HepG2 (cell line): ENCODE results near the gene RIOK3. TPM values are rescaled to one million over a fixed set of nuclear protein-coding genes. Genes with fewer than 3 reads are reported as not detected.

Source experiments
- ATAC-seq: fragments of 200-7000 bp; cut with Tn5 transposase; 3 replicates; pipeline ENCODE4 v1.9.1; 2020; ENCODE audit warnings: mild to moderate bottlenecking, moderate library complexity
- BruUV-seq: library from RNA; stranded (reverse); fragments of 400-500 nt; replicated peaks from 2 replicates; lab custom pipeline; 2021; lab: Mats Ljungman, UMichigan
- CTCF ChIA-PET: fragments of 300-600 bp; formaldehyde crosslinking; extraction: SDS; loops from one replicate; lab custom pipeline; 2021; ENCODE audit warnings: low total read pairs, inconsistent platforms, low intra/inter-chr PET ratio; lab: Yijun Ruan, JAX
- POLR2A ChIA-PET: fragments of 350-600 bp; sonication (Branson Sonifier 250); formaldehyde crosslinking; loops from one replicate; lab custom pipeline; 2020; ENCODE audit warnings: antibody characterized with exemption, inconsistent platforms; lab: Yijun Ruan, JAX
- DNase-seq: peaks from one replicate; pipeline ENCODE4 v3.0.0-alpha.2; 2015; ENCODE audit warnings: low spot score
- FAIRE-seq: peaks from 3 replicates; lab custom pipeline; 2011; peaks lifted over from hg19 to GRCh38; lab: Jason Lieb, UNC
- H2AFZ ChIP-seq: one replicate; pipeline ENCODE4 v1.6.1; 2011; ENCODE audit warnings: low read length, inconsistent platforms
- H3K27ac ChIP-seq: fragments of 300-600 bp; 3 replicates; pipeline ENCODE4 v1.8.0; 2011; ENCODE audit warnings: mixed run types, mild to moderate bottlenecking, mixed read lengths, low read length, inconsistent platforms; ENCODE audit not compliant: insufficient read depth; ENCODE audit errors: extremely low read length
- H3K27me3 ChIP-seq, 2 experiments: fragments of 200-600 bp in 1 of 2; 2 replicates in 1 of 2; 3 replicates in 1 of 2; pipeline versions ENCODE4 v1.6.0 to v1.8.0; 2011; ENCODE audit warnings: low read length in 2 of 2, mild to moderate bottlenecking in 2 of 2, moderate library complexity in 2 of 2, inconsistent platforms in 1 of 2; ENCODE audit not compliant: insufficient read depth in 2 of 2, control insufficient read depth in 1 of 2
- H3K36me3 ChIP-seq, 2 experiments: fragments of 200-600 bp in 1 of 2; replicated peaks in 1 of 2; 2 replicates in 1 of 2; 3 replicates in 1 of 2; pipeline versions ENCODE4 v1.5.1 to v1.8.0; 2011; ENCODE audit warnings: low read length in 2 of 2, inconsistent platforms in 1 of 2; ENCODE audit not compliant: insufficient read depth in 2 of 2, control insufficient read depth in 1 of 2
- H3K4me1 ChIP-seq: 2 replicates; pipeline ENCODE4 v1.5.1; 2012; ENCODE audit warnings: low read length, inconsistent platforms; ENCODE audit not compliant: insufficient read depth
- H3K4me2 ChIP-seq: 2 replicates; pipeline ENCODE4 v1.6.0; 2011; ENCODE audit warnings: low read depth, low read length, inconsistent platforms
- H3K4me3 ChIP-seq, 3 experiments: fragments of 200-600 bp in 1 of 3; sonication (generic), shearing (Covaris generic) in 1 of 3; replicated peaks in 1 of 3; 2 replicates each; pipeline ENCODE4 v1.5.1; 2011 to 2016; ENCODE audit warnings: low read length in 3 of 3, inconsistent platforms in 2 of 3, low read depth in 2 of 3, mild to moderate bottlenecking in 2 of 3, control low read depth in 1 of 3, mixed read lengths in 1 of 3; ENCODE audit not compliant: insufficient read depth in 1 of 3
- H3K79me2 ChIP-seq: one replicate; pipeline ENCODE4 v1.6.1; 2011; ENCODE audit warnings: low read length, inconsistent platforms; ENCODE audit not compliant: insufficient read depth
- H3K9ac ChIP-seq: 2 replicates; pipeline ENCODE4 v1.6.0; 2011; ENCODE audit warnings: mild to moderate bottlenecking, low read depth, low read length, inconsistent platforms; ENCODE audit not compliant: insufficient read depth
- H3K9me3 ChIP-seq: 2 replicates; pipeline ENCODE4 v1.5.1; 2012; ENCODE audit warnings: mild to moderate bottlenecking, low read length
- H4K20me1 ChIP-seq: 2 replicates; pipeline ENCODE4 v1.6.0; 2011; ENCODE audit warnings: inconsistent platforms, mild to moderate bottlenecking, low read length, moderate library complexity; ENCODE audit not compliant: insufficient read depth
- CEBPB ChIP-seq: IDR thresholded peaks from 2 replicates; pipeline ENCODE4 v1.6.1; 2011; ENCODE audit warnings: low read depth, low read length, improper control_type of control experiment, borderline replicate concordance
- GTF3A ChIP-seq: sonication (generic); formaldehyde crosslinking; conservative IDR thresholded peaks from 2 replicates; pipeline ENCODE4 v1.4.0; 2020; ENCODE audit warnings: mild to moderate bottlenecking, missing genetic modification reagents
- HIVEP1 ChIP-seq: sonication (generic); formaldehyde crosslinking; IDR thresholded peaks from 2 replicates; pipeline ENCODE4 v1.4.0; 2020; ENCODE audit warnings: mild to moderate bottlenecking, missing genetic modification reagents
- IRX3 ChIP-seq: sonication (generic); formaldehyde crosslinking; IDR thresholded peaks from 2 replicates; pipeline ENCODE4 v1.8.1; 2023; ENCODE audit warnings: mild to moderate bottlenecking, low read depth, missing genetic modification reagents, borderline replicate concordance
- MEIS2 ChIP-seq: sonication (generic); formaldehyde crosslinking; IDR thresholded peaks from 2 replicates; pipeline ENCODE4 v1.9.0; 2021; ENCODE audit warnings: mild to moderate bottlenecking, missing genetic modification reagents
- PHF20 ChIP-seq: sonication (generic); formaldehyde crosslinking; IDR thresholded peaks from 2 replicates; pipeline ENCODE4 v1.5.0; 2020; ENCODE audit warnings: mild to moderate bottlenecking, missing genetic modification reagents
- RORA ChIP-seq: sonication (generic); formaldehyde crosslinking; IDR thresholded peaks from 2 replicates; pipeline ENCODE4 v1.5.0; 2020; ENCODE audit warnings: mild to moderate bottlenecking, missing genetic modification reagents, moderate library complexity
- ZIK1 ChIP-seq: sonication (generic); formaldehyde crosslinking; IDR thresholded peaks from 2 replicates; pipeline ENCODE4 v1.5.0; 2020; ENCODE audit warnings: mild to moderate bottlenecking, low read depth, missing genetic modification reagents, borderline replicate concordance
- ZNF383 ChIP-seq: sonication (generic); formaldehyde crosslinking; IDR thresholded peaks from 2 replicates; pipeline ENCODE4 v1.4.0; 2020; ENCODE audit warnings: missing genetic modification reagents, mild to moderate bottlenecking, borderline replicate concordance
- WGBS: methylation state at CpG from one replicate; pipeline ENCODE4 v1.1.6; 2017; ENCODE audit warnings: low lambda C conversion rate; 5-methylcytosine and 5-hydroxymethylcytosine counted together
- in situ Hi-C: cut with HindIII; loops from 2 replicates; pipeline ENCODE4 v1.10.0; 2017; ENCODE audit warnings: low pct_unique_long_range_greater_than_20kb; ENCODE audit not compliant: extremely low pct_ligation_motif_present
- intact Hi-C: fragments of 100-400 bp; cut with micrococcal nuclease; formaldehyde crosslinking; loops from one replicate; pipeline ENCODE4 v1.10.0; 2022; ENCODE audit not compliant: unreplicated experiment
- polyA plus RNA-seq, 8 experiments: library from polyadenylated mRNA; depleted of rRNA in 3 of 8; stranded (reverse) in 7 of 8; unstranded in 1 of 8; fragments of >200 nt; fragmentation: Illumina TruSeq in 4 of 8; extraction: Trizol in 4 of 8; gene quantifications; 2 replicates each; pipeline versions ENCODE4 v1.2.1 to v1.2.3, GENCODE V29; 2011 to 2016; ENCODE audit warnings: low read depth in 4 of 8, missing spikeins in 1 of 8, mixed read lengths in 1 of 8; ENCODE audit not compliant: insufficient read depth in 1 of 8
- total RNA-seq, 5 experiments: library from RNA; depleted of rRNA; stranded (reverse); fragments of >200 nt; fragmentation: Illumina TruSeq; extraction: Trizol; gene quantifications; 2 replicates each; pipeline ENCODE4 v1.2.3, GENCODE V29; 2016; ENCODE audit warnings: low read depth in 1 of 5
- TF ChIP-seq, protein P1 (sequence below): sonication (generic); formaldehyde crosslinking; IDR thresholded peaks from 2 replicates; pipeline ENCODE4 v1.4.0; 2020; ENCODE audit warnings: missing genetic modification reagents
- TF ChIP-seq, protein P2 (sequence below), 2 experiments: fragments of 450-650 bp in 1 of 2; sonication (generic) in 1 of 2; formaldehyde crosslinking in 1 of 2; IDR thresholded peaks; 2 replicates each; pipeline versions ENCODE4 v1.6.1 to v1.8.0; 2016 to 2022; ENCODE audit warnings: antibody characterized with exemption in 1 of 2, mild to moderate bottlenecking in 1 of 2, missing genetic modification reagents in 1 of 2
- TF ChIP-seq, protein P3 (sequence below): sonication (generic); formaldehyde crosslinking; IDR thresholded peaks from 2 replicates; pipeline ENCODE4 v1.4.0; 2020; ENCODE audit warnings: mild to moderate bottlenecking, missing genetic modification reagents

The RIOK3 gene
- total and polyA plus RNA-seq, 2 of the 13 experiments (the other 11 are each of a cell fraction or from before 2014, with no cell fraction given): 26.7 to 36.0 TPM

DNA sequence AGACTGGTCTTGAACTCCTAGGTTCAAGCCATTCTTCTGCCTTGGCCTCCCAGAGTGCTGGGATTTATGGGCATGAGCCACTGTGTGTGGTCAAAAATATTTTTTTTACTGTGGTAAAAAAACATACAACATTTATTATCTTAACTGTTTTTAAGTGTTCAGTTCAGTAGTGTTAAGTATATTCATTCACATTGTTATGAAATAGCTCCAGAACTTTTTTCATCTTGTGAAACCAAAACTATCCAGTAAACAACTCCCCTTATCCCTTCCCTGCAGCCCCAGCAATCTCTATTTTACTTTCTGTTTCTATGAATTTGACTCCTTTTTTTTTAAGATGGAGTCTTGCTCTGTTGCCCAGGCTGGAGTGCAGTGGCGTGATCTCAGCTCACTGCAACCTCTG is 59.6 kb downstream of the RIOK3 start:
- DNase-seq: no peak
- intact Hi-C loops: loop anchor here (10.0 kb wide), 1 partner anchor 192 kb away; no protein-coding TSS in a partner anchor
- Histone ChIP-seq H3K27ac (no peak overlapping the region), H3K4me1 (peaks cover 5% of the 10 kb centered on the region; the same call in 1 of the 2 replicates), H3K4me3 (no peak overlapping the region), H4K20me1 (no peaks in the 10 kb centered on the region), H3K9ac (no peak overlapping the region), H3K4me2 (no peak overlapping the region), H3K9me3 (no peaks in the 10 kb centered on the region), H3K27me3 (no peaks in the 10 kb centered on the region), H2AFZ (no peak overlapping the region), H3K79me2 (no peaks in the 10 kb centered on the region), H3K36me3 (peaks cover 1 to 28% of the 10 kb centered on the region in 2 experiments)
- in situ Hi-C loops: loop anchor here (10.0 kb wide), 1 partner anchor 192 kb away; no protein-coding TSS in a partner anchor
- FAIRE-seq: no peak
- WGBS: 100% methylated on average over 1 of the region's 1 CpG
- ChIA-PET POLR2A (no interaction called here), CTCF (no interaction called here)
- ATAC-seq: no peak
- BruUV-seq: no TSS peak
- TF ChIP-seq HIVEP1 (CRISPR knock-in tag) (no peak), CEBPB (no peak), MEIS2 (CRISPR knock-in tag) (no peak), ZNF383 (CRISPR knock-in tag) (no peak), GTF3A (CRISPR knock-in tag) (no peak), ZIK1 (CRISPR knock-in tag) (no peak), RORA (no peak), IRX3 (no peak), PHF20 (CRISPR knock-in tag) (no peak)
- TF ChIP-seq, protein P1, sequence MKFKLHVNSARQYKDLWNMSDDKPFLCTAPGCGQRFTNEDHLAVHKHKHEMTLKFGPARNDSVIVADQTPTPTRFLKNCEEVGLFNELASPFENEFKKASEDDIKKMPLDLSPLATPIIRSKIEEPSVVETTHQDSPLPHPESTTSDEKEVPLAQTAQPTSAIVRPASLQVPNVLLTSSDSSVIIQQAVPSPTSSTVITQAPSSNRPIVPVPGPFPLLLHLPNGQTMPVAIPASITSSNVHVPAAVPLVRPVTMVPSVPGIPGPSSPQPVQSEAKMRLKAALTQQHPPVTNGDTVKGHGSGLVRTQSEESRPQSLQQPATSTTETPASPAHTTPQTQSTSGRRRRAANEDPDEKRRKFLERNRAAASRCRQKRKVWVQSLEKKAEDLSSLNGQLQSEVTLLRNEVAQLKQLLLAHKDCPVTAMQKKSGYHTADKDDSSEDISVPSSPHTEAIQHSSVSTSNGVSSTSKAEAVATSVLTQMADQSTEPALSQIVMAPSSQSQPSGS: no peak
- TF ChIP-seq, protein P2, sequence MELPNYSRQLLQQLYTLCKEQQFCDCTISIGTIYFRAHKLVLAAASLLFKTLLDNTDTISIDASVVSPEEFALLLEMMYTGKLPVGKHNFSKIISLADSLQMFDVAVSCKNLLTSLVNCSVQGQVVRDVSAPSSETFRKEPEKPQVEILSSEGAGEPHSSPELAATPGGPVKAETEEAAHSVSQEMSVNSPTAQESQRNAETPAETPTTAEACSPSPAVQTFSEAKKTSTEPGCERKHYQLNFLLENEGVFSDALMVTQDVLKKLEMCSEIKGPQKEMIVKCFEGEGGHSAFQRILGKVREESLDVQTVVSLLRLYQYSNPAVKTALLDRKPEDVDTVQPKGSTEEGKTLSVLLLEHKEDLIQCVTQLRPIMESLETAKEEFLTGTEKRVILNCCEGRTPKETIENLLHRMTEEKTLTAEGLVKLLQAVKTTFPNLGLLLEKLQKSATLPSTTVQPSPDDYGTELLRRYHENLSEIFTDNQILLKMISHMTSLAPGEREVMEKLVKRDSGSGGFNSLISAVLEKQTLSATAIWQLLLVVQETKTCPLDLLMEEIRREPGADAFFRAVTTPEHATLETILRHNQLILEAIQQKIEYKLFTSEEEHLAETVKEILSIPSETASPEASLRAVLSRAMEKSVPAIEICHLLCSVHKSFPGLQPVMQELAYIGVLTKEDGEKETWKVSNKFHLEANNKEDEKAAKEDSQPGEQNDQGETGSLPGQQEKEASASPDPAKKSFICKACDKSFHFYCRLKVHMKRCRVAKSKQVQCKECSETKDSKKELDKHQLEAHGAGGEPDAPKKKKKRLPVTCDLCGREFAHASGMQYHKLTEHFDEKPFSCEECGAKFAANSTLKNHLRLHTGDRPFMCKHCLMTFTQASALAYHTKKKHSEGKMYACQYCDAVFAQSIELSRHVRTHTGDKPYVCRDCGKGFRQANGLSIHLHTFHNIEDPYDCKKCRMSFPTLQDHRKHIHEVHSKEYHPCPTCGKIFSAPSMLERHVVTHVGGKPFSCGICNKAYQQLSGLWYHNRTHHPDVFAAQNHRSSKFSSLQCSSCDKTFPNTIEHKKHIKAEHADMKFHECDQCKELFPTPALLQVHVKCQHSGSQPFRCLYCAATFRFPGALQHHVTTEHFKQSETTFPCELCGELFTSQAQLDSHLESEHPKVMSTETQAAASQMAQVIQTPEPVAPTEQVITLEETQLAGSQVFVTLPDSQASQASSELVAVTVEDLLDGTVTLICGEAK (IDR thresholded peaks at IDR 0.05): no peak
- TF ChIP-seq, protein P2 (CRISPR knock-in tag; IDR thresholded peaks at IDR 0.05): no peak
- TF ChIP-seq, protein P3, sequence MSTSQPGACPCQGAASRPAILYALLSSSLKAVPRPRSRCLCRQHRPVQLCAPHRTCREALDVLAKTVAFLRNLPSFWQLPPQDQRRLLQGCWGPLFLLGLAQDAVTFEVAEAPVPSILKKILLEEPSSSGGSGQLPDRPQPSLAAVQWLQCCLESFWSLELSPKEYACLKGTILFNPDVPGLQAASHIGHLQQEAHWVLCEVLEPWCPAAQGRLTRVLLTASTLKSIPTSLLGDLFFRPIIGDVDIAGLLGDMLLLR: no peak
